WTC11 (cell line): ENCODE measurements around the gene ALG6. TPM values are rescaled to one million over a fixed set of nuclear protein-coding genes. Genes with fewer than 3 reads are reported as not detected.

Source experiments
- ATAC-seq: fragments of 200-7000 bp; cut with Tn5 transposase; 2 replicates; pipeline ENCODE4 v1.10.0; 2021; ENCODE audit warnings: mild to moderate bottlenecking, moderate library complexity
- CTCF ChIA-PET: fragments of 300-600 bp; sonication (Branson Sonifier 250); formaldehyde crosslinking; loops from one replicate; lab custom pipeline; 2021; ENCODE audit warnings: antibody characterized with exemption; lab: Charles Lee
- POLR2A ChIA-PET: fragments of 350-600 bp; sonication (Branson Sonifier 250); formaldehyde crosslinking; loops from one replicate; lab custom pipeline; 2021; ENCODE audit warnings: antibody characterized with exemption; lab: Charles Lee
- DNase-seq: peaks from one replicate; pipeline ENCODE4 v3.0.0; 2021; ENCODE audit warnings: low spot score
- H3K27ac Mint-ChIP-seq: 2 replicates; pipeline ENCODE4 v1.8.0; 2021; ENCODE audit warnings: mixed read lengths
- H3K27me3 Mint-ChIP-seq: 2 replicates; pipeline ENCODE4 v1.8.0; 2021; ENCODE audit warnings: low read depth, mild to moderate bottlenecking, moderate library complexity, mixed read lengths
- H3K36me3 Mint-ChIP-seq: 2 replicates; pipeline ENCODE4 v1.8.0; 2021; ENCODE audit warnings: mixed read lengths
- H3K4me1 Mint-ChIP-seq: 2 replicates; pipeline ENCODE4 v1.8.0; 2022; ENCODE audit warnings: mixed read lengths
- H3K4me3 Mint-ChIP-seq: 2 replicates; pipeline ENCODE4 v1.8.0; 2021; ENCODE audit warnings: mild to moderate bottlenecking, moderate library complexity, mixed read lengths
- H3K9me3 Mint-ChIP-seq: 2 replicates; pipeline ENCODE4 v1.8.0; 2021; ENCODE audit warnings: mixed read lengths
- ATF1 ChIP-seq: sonication (generic); formaldehyde crosslinking; IDR thresholded peaks from 2 replicates; pipeline ENCODE4 v1.8.1; 2023; ENCODE audit warnings: mild to moderate bottlenecking, moderate library complexity, missing genetic modification reagents
- GTF2I ChIP-seq: fragments of 250-450 bp; sonication (Bioruptor Pico); conservative IDR thresholded peaks from 2 replicates; pipeline ENCODE4 v1.4.0; 2021; ENCODE audit warnings: mild to moderate bottlenecking
- NFATC4 ChIP-seq: fragments of 250-450 bp; sonication (Bioruptor Pico); IDR thresholded peaks from 2 replicates; pipeline ENCODE4 v1.9.0; 2021; ENCODE audit warnings: mild to moderate bottlenecking
- RELA ChIP-seq: sonication (generic); formaldehyde crosslinking; IDR thresholded peaks from 2 replicates; pipeline ENCODE4 v1.8.1; 2022; ENCODE audit warnings: missing genetic modification reagents, mild to moderate bottlenecking, borderline replicate concordance
- SMAD3 ChIP-seq: sonication (generic); formaldehyde crosslinking; IDR thresholded peaks from 2 replicates; pipeline ENCODE4 v1.8.0; 2022; ENCODE audit warnings: missing genetic modification reagents, mild to moderate bottlenecking, borderline replicate concordance
- ZNF232 ChIP-seq: sonication (generic); formaldehyde crosslinking; IDR thresholded peaks from 2 replicates; pipeline ENCODE4 v1.8.0; 2022; ENCODE audit warnings: mild to moderate bottlenecking, missing genetic modification reagents
- ZNF263 ChIP-seq: sonication (generic); formaldehyde crosslinking; IDR thresholded peaks from 2 replicates; pipeline ENCODE4 v1.8.1; 2022; ENCODE audit warnings: low read depth, mild to moderate bottlenecking, moderate library complexity, missing genetic modification reagents
- ZNF671 ChIP-seq: fragments of 250-450 bp; sonication (Bioruptor Pico); IDR thresholded peaks from 2 replicates; pipeline ENCODE4 v1.8.0; 2021; ENCODE audit warnings: mild to moderate bottlenecking
- total RNA-seq: library from RNA; stranded (reverse); gene quantifications from 3 replicates; pipeline ENCODE4 v1.2.3, GENCODE V29; 2021
- TF ChIP-seq, protein P1 (sequence below): sonication (generic); formaldehyde crosslinking; conservative IDR thresholded peaks from 2 replicates; pipeline ENCODE4 v1.8.1; 2023; ENCODE audit warnings: mild to moderate bottlenecking, low read depth, missing genetic modification reagents, moderate library complexity
- TF ChIP-seq, protein P2 (sequence below): sonication (generic); formaldehyde crosslinking; IDR thresholded peaks from 2 replicates; pipeline ENCODE4 v1.8.1; 2023; ENCODE audit warnings: mild to moderate bottlenecking, missing genetic modification reagents
- TF ChIP-seq, protein P3 (sequence below): fragments of 200-600 bp; IDR thresholded peaks from 2 replicates; pipeline ENCODE4 v1.8.0; 2022; ENCODE audit warnings: antibody characterized with exemption
- TF ChIP-seq, protein P4 (sequence below): fragments of 250-450 bp; sonication (Bioruptor Pico); IDR thresholded peaks from 2 replicates; pipeline ENCODE4 v1.9.0; 2021; ENCODE audit warnings: mild to moderate bottlenecking, borderline replicate concordance
- TF ChIP-seq, protein P5 (sequence below): sonication (generic); formaldehyde crosslinking; IDR thresholded peaks from 2 replicates; pipeline ENCODE4 v1.8.1; 2022; ENCODE audit warnings: mild to moderate bottlenecking, missing genetic modification reagents, moderate library complexity, borderline replicate concordance
- TF ChIP-seq, protein P6 (sequence below): sonication (generic); formaldehyde crosslinking; IDR thresholded peaks from 2 replicates; pipeline ENCODE4 v1.8.0; 2023; ENCODE audit warnings: missing genetic modification reagents
- TF ChIP-seq, protein P7 (sequence below): sonication (generic); formaldehyde crosslinking; IDR thresholded peaks from 2 replicates; pipeline ENCODE4 v1.8.1; 2022; ENCODE audit warnings: low read depth, mild to moderate bottlenecking, moderate library complexity, missing genetic modification reagents, borderline replicate concordance

Gene ALG6
- total RNA-seq, 1 experiment from 2014 or later = 17.6 TPM

DNA sequence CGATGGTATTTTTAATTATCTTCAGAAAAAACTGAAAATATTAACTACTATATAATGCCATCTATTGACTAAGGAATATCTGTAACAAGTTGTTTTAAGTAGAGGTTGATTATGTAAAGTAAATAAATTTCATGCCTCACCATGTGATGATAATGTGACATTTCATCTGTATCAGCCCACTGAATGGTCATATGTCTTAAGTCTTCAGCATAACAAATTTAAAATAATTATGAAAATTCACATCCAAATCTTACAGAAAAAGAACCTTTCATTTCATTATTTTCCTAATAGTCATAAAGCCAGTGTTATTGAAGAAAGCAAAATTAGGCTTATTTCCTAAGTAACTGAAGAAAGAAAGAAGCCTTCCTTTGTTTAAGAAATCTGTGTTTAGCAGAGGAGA, 83.0 kb downstream of the ALG6 start (continued):
- TF ChIP-seq, protein P1, sequence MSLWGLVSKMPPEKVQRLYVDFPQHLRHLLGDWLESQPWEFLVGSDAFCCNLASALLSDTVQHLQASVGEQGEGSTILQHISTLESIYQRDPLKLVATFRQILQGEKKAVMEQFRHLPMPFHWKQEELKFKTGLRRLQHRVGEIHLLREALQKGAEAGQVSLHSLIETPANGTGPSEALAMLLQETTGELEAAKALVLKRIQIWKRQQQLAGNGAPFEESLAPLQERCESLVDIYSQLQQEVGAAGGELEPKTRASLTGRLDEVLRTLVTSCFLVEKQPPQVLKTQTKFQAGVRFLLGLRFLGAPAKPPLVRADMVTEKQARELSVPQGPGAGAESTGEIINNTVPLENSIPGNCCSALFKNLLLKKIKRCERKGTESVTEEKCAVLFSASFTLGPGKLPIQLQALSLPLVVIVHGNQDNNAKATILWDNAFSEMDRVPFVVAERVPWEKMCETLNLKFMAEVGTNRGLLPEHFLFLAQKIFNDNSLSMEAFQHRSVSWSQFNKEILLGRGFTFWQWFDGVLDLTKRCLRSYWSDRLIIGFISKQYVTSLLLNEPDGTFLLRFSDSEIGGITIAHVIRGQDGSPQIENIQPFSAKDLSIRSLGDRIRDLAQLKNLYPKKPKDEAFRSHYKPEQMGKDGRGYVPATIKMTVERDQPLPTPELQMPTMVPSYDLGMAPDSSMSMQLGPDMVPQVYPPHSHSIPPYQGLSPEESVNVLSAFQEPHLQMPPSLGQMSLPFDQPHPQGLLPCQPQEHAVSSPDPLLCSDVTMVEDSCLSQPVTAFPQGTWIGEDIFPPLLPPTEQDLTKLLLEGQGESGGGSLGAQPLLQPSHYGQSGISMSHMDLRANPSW (CRISPR knock-in tag) = no peak

DNA sequence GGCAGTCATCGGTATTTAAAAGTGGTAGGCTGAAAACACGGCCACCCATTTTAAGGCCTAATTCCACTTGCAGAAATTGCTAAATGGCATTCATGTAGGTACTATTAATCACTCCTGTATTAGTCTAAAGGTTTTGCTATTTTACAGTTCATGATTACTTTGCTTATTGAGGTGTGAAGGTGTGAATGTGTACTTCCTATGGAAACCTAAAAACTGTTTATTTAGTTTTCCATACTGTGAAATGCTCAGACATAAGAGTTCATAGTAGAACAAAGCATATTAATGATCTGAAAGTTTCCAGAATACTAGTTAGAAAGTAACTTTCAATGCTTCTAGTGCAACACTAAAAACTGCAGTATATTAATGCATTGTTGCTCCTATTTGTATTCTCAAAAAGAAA, 85.8 kb downstream of the ALG6 start:
- Mint-ChIP-seq H3K4me3 (no peak overlapping the region), H3K4me1 (no peaks in the 10 kb centered on the region), H3K27ac (no peak overlapping the region), H3K27me3 (no peaks in the 10 kb centered on the region), H3K9me3 (no peaks in the 10 kb centered on the region), H3K36me3 (0 out of 2 replicates have a peak, but pooled peaks cover 2% of the 10 kb centered on the region)
- ATAC-seq (no peak), DNase-seq (no peak)
- TF ChIP-seq, protein P2, sequence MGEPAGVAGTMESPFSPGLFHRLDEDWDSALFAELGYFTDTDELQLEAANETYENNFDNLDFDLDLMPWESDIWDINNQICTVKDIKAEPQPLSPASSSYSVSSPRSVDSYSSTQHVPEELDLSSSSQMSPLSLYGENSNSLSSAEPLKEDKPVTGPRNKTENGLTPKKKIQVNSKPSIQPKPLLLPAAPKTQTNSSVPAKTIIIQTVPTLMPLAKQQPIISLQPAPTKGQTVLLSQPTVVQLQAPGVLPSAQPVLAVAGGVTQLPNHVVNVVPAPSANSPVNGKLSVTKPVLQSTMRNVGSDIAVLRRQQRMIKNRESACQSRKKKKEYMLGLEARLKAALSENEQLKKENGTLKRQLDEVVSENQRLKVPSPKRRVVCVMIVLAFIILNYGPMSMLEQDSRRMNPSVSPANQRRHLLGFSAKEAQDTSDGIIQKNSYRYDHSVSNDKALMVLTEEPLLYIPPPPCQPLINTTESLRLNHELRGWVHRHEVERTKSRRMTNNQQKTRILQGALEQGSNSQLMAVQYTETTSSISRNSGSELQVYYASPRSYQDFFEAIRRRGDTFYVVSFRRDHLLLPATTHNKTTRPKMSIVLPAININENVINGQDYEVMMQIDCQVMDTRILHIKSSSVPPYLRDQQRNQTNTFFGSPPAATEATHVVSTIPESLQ (CRISPR knock-in tag) = no peak
- TF ChIP-seq SMAD3 (CRISPR knock-in tag) (no peak), ATF1 (CRISPR knock-in tag) (no peak), NFATC4 (CRISPR knock-in tag) (no peak), ZNF263 (CRISPR knock-in tag) (no peak), RELA (CRISPR knock-in tag) (no peak)
- TF ChIP-seq, protein P3, sequence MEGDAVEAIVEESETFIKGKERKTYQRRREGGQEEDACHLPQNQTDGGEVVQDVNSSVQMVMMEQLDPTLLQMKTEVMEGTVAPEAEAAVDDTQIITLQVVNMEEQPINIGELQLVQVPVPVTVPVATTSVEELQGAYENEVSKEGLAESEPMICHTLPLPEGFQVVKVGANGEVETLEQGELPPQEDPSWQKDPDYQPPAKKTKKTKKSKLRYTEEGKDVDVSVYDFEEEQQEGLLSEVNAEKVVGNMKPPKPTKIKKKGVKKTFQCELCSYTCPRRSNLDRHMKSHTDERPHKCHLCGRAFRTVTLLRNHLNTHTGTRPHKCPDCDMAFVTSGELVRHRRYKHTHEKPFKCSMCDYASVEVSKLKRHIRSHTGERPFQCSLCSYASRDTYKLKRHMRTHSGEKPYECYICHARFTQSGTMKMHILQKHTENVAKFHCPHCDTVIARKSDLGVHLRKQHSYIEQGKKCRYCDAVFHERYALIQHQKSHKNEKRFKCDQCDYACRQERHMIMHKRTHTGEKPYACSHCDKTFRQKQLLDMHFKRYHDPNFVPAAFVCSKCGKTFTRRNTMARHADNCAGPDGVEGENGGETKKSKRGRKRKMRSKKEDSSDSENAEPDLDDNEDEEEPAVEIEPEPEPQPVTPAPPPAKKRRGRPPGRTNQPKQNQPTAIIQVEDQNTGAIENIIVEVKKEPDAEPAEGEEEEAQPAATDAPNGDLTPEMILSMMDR = no peak
- TF ChIP-seq, protein P4, sequence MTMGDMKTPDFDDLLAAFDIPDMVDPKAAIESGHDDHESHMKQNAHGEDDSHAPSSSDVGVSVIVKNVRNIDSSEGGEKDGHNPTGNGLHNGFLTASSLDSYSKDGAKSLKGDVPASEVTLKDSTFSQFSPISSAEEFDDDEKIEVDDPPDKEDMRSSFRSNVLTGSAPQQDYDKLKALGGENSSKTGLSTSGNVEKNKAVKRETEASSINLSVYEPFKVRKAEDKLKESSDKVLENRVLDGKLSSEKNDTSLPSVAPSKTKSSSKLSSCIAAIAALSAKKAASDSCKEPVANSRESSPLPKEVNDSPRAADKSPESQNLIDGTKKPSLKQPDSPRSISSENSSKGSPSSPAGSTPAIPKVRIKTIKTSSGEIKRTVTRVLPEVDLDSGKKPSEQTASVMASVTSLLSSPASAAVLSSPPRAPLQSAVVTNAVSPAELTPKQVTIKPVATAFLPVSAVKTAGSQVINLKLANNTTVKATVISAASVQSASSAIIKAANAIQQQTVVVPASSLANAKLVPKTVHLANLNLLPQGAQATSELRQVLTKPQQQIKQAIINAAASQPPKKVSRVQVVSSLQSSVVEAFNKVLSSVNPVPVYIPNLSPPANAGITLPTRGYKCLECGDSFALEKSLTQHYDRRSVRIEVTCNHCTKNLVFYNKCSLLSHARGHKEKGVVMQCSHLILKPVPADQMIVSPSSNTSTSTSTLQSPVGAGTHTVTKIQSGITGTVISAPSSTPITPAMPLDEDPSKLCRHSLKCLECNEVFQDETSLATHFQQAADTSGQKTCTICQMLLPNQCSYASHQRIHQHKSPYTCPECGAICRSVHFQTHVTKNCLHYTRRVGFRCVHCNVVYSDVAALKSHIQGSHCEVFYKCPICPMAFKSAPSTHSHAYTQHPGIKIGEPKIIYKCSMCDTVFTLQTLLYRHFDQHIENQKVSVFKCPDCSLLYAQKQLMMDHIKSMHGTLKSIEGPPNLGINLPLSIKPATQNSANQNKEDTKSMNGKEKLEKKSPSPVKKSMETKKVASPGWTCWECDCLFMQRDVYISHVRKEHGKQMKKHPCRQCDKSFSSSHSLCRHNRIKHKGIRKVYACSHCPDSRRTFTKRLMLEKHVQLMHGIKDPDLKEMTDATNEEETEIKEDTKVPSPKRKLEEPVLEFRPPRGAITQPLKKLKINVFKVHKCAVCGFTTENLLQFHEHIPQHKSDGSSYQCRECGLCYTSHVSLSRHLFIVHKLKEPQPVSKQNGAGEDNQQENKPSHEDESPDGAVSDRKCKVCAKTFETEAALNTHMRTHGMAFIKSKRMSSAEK (CRISPR knock-in tag) = no peak
- ChIA-PET POLR2A (no interaction called here), CTCF (no interaction called here)

DNA sequence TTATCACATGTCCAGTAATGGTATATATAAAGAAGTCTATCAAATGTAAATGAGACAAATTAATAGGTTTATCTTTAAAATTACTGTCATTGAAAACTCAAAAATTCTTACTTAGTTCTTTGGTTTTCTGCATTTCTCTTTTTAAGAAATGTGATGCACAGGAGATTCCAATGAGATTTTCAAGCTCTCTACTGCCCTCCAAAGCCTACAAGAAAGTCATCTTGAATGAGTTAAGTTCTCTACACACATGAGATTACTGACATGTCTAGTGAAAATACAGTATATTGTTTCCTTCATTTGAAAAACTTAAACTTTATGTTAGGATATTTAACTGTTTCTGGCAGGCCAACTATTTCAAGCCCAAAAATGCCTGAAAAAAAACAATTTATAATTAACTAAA, 86.8 kb downstream of the ALG6 start:
- Mint-ChIP-seq H3K27me3 (no peaks in the 10 kb centered on the region), H3K4me1 (no peaks in the 10 kb centered on the region), H3K27ac (no peak overlapping the region), H3K4me3 (no peak overlapping the region), H3K9me3 (no peaks in the 10 kb centered on the region), H3K36me3 (0 out of 2 replicates have a peak, but pooled peaks cover 2% of the 10 kb centered on the region)
- no peak for DNase-seq
- ATAC-seq = no peak
- CTCF ChIA-PET = interaction anchor here (1.0 to 1.2 kb wide), 3 partner anchors 8 to 449 kb away, joined by 3 to 4 read pairs (median 4); no protein-coding TSS in a partner anchor
- POLR2A ChIA-PET = no interaction called here
- no peak for TF ChIP-seq GTF2I
- TF ChIP-seq, protein P5, sequence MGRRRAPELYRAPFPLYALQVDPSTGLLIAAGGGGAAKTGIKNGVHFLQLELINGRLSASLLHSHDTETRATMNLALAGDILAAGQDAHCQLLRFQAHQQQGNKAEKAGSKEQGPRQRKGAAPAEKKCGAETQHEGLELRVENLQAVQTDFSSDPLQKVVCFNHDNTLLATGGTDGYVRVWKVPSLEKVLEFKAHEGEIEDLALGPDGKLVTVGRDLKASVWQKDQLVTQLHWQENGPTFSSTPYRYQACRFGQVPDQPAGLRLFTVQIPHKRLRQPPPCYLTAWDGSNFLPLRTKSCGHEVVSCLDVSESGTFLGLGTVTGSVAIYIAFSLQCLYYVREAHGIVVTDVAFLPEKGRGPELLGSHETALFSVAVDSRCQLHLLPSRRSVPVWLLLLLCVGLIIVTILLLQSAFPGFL (CRISPR knock-in tag) = no peak
- TF ChIP-seq ZNF671 (CRISPR knock-in tag) = no peak
- TF ChIP-seq, protein P6, sequence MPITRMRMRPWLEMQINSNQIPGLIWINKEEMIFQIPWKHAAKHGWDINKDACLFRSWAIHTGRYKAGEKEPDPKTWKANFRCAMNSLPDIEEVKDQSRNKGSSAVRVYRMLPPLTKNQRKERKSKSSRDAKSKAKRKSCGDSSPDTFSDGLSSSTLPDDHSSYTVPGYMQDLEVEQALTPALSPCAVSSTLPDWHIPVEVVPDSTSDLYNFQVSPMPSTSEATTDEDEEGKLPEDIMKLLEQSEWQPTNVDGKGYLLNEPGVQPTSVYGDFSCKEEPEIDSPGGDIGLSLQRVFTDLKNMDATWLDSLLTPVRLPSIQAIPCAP = no peak
- TF ChIP-seq, protein P7, sequence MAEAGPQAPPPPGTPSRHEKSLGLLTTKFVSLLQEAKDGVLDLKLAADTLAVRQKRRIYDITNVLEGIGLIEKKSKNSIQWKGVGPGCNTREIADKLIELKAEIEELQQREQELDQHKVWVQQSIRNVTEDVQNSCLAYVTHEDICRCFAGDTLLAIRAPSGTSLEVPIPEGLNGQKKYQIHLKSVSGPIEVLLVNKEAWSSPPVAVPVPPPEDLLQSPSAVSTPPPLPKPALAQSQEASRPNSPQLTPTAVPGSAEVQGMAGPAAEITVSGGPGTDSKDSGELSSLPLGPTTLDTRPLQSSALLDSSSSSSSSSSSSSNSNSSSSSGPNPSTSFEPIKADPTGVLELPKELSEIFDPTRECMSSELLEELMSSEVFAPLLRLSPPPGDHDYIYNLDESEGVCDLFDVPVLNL (CRISPR knock-in tag) = no peak
- TF ChIP-seq ZNF232 (CRISPR knock-in tag) = no peak
